ENCODE measurements around the gene MCM9.

MCM9 gene

DNA sequence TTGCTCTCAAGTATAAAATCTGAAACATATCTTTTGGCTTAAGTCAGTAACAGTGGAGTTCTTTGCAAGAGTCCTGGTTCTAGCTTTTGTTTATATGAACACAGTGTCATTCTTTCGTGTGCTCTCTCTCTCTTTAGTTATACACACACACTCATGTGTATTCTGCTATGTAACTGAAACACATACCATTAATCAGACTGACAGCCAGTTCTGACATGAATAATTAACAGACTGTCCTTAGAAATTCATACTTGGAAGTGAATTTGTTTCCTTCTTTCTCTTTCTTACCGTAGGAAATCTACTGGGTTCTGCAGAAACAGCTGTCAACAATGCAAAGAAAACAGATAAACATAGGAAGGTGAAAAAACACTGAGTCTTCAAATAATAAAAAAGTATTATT lies 2.5 kb downstream of the MCM9 start:
- no peak overlapping the region for H3K27ac ChIP-seq (ENCODE audit: low read depth, low read length)
- 0 out of 2 replicates have a peak, but pooled peaks cover 7% of the 10 kb centered on the region for H3F3A ChIP-seq (ENCODE audit: control insufficient read depth, insufficient read depth)
- H4K20me1 ChIP-seq (ENCODE audit: control insufficient read depth, insufficient read depth, low read depth, low read length): 0 out of 2 replicates have a peak, but pooled peaks cover 3% of the 10 kb centered on the region
- TF ChIP-seq, protein P1, sequence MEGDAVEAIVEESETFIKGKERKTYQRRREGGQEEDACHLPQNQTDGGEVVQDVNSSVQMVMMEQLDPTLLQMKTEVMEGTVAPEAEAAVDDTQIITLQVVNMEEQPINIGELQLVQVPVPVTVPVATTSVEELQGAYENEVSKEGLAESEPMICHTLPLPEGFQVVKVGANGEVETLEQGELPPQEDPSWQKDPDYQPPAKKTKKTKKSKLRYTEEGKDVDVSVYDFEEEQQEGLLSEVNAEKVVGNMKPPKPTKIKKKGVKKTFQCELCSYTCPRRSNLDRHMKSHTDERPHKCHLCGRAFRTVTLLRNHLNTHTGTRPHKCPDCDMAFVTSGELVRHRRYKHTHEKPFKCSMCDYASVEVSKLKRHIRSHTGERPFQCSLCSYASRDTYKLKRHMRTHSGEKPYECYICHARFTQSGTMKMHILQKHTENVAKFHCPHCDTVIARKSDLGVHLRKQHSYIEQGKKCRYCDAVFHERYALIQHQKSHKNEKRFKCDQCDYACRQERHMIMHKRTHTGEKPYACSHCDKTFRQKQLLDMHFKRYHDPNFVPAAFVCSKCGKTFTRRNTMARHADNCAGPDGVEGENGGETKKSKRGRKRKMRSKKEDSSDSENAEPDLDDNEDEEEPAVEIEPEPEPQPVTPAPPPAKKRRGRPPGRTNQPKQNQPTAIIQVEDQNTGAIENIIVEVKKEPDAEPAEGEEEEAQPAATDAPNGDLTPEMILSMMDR (IDR thresholded peaks at IDR 0.05; ENCODE audit: low read depth, low read length, poor library complexity, severe bottlenecking): no peak
- no peak for TF ChIP-seq EZH2phosphoT487 (IDR thresholded peaks at IDR 0.05; ENCODE audit: borderline replicate concordance, low read length)
- H3K79me2 ChIP-seq (ENCODE audit: control insufficient read depth, low read length): peaks cover 33% of the 10 kb centered on the region
- H3K4me1 ChIP-seq (ENCODE audit: control insufficient read depth, low read length): peaks cover 21% of the 10 kb centered on the region
- H3K9me3 ChIP-seq (ENCODE audit: control insufficient read depth, insufficient read depth, low read length): peaks cover 2% of the 10 kb centered on the region; the same call in 1 of the 2 replicates
- H3K4me2 ChIP-seq (ENCODE audit: low read length): no peak overlapping the region
- no peaks in the 10 kb centered on the region for H3K9me2 ChIP-seq (replicated peaks; ENCODE audit: control insufficient read depth, low read length)
- peaks cover 34% of the 10 kb centered on the region for H3K36me3 ChIP-seq (ENCODE audit: control insufficient read depth, low read length)
- no peak overlapping the region for H3K4me3 ChIP-seq (ENCODE audit: low read length)
- no peaks in the 10 kb centered on the region for H3K27me3 ChIP-seq (ENCODE audit: control insufficient read depth, low read length)

DNA sequence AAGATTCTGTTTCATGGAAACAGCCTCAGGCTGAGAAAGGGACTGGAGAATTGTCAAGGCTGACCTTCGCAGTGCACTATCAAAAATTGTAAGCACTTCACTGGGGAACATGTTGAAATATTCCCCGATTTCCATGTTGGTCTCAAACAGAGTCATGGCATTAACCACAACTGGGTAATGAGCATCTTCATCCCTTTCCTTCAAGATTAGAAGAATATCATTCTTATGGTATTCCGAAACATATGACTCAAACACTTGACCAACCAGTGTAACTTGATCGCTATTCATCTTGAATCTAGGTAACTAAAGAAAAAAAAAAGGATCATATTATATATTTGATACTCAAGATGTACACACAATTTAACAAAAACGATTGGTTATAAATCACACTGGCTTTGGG lies 3.5 kb downstream of the MCM9 start:
- H3K36me3 ChIP-seq (ENCODE audit: control insufficient read depth, low read length): peaks cover 35% of the 10 kb centered on the region
- no peak for TF ChIP-seq EZH2phosphoT487 (IDR thresholded peaks at IDR 0.05; ENCODE audit: borderline replicate concordance, low read length)
- TF ChIP-seq, protein P1 (IDR thresholded peaks at IDR 0.05; ENCODE audit: low read depth, low read length, poor library complexity, severe bottlenecking): no peak
- H3K79me2 ChIP-seq (ENCODE audit: control insufficient read depth, low read length): peaks cover 26% of the 10 kb centered on the region

DNA sequence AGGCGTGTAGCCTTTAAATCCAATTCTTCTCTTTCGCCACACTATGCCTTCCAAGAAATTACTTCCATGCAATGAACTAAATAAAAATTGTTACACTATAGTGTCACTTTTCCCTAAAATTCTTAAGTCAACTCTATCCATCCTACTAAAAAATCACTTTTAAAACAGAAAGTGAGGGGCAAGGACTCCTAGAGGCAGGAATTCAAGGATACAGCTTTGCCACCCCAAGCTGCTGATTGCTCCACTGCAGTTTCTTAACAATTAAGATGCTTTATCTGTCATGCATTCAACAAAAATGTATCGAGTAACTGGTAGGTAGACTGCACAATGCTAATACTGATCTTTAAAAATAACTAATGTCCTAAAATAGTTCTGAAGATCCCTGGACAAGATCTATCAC lies 4.3 kb downstream of the MCM9 start:
- no peaks in the 10 kb centered on the region for H3K9me2 ChIP-seq (replicated peaks; ENCODE audit: control insufficient read depth, low read length)
- no peak overlapping the region for H3K4me2 ChIP-seq (ENCODE audit: low read length)
- TF ChIP-seq, protein P1 (IDR thresholded peaks at IDR 0.05; ENCODE audit: low read depth, low read length, poor library complexity, severe bottlenecking): no peak
- no peak for TF ChIP-seq EZH2phosphoT487 (IDR thresholded peaks at IDR 0.05; ENCODE audit: borderline replicate concordance, low read length)
- peaks cover 22% of the 10 kb centered on the region for H3K79me2 ChIP-seq (ENCODE audit: control insufficient read depth, low read length)
- peaks cover 42% of the 10 kb centered on the region for H3K36me3 ChIP-seq (ENCODE audit: control insufficient read depth, low read length)
- H3K4me1 ChIP-seq (ENCODE audit: control insufficient read depth, low read length): peaks cover 12% of the 10 kb centered on the region
- no peaks in the 10 kb centered on the region for H3K27me3 ChIP-seq (ENCODE audit: control insufficient read depth, low read length)
- 0 out of 2 replicates have a peak, but pooled peaks cover 3% of the 10 kb centered on the region for H4K20me1 ChIP-seq (ENCODE audit: control insufficient read depth, insufficient read depth, low read depth, low read length)
- H3K4me3 ChIP-seq (ENCODE audit: low read length): no peak overlapping the region
- no peaks in the 10 kb centered on the region for H3K9me3 ChIP-seq (ENCODE audit: control insufficient read depth, insufficient read depth, low read length)
- H3F3A ChIP-seq (ENCODE audit: control insufficient read depth, insufficient read depth): 0 out of 2 replicates have a peak, but pooled peaks cover 5% of the 10 kb centered on the region
- H3K27ac ChIP-seq (ENCODE audit: low read depth, low read length): no peak overlapping the region

More for the DNA sequence above, 3.5 kb downstream of the MCM9 start:
- Histone ChIP-seq H4K20me1 (ENCODE audit: control insufficient read depth, insufficient read depth, low read depth, low read length) (0 out of 2 replicates have a peak, but pooled peaks cover 3% of the 10 kb centered on the region), H3F3A (ENCODE audit: control insufficient read depth, insufficient read depth) (0 out of 2 replicates have a peak, but pooled peaks cover 7% of the 10 kb centered on the region), H3K27me3 (ENCODE audit: control insufficient read depth, low read length) (no peaks in the 10 kb centered on the region), H3K9me2 (replicated peaks; ENCODE audit: control insufficient read depth, low read length) (no peaks in the 10 kb centered on the region), H3K27ac (ENCODE audit: low read depth, low read length) (no peak overlapping the region), H3K9me3 (ENCODE audit: control insufficient read depth, insufficient read depth, low read length) (no peaks in the 10 kb centered on the region), H3K4me1 (ENCODE audit: control insufficient read depth, low read length) (peaks cover 19% of the 10 kb centered on the region), H3K4me3 (ENCODE audit: low read length) (no peak overlapping the region), H3K4me2 (ENCODE audit: low read length) (no peak overlapping the region)
